Heart left ventricle (tissue), 16 donors: ENCODE results near the gene SLK. TPM values are rescaled to one million over a fixed set of nuclear protein-coding genes. Genes with fewer than 3 reads are reported as not detected.

Experiments used
- ATAC-seq, 4 donors: fragments of 200-7000 bp; cut with Tn5 transposase; one replicate each; pipeline ENCODE4 v1.9.1; 2020 to 2022; ENCODE audit warnings: moderate library complexity in 4 of 4, mild to moderate bottlenecking in 3 of 4, moderate number of reproducible peaks in 1 of 4
- DNase-seq, 5 donors: peaks; one replicate each; pipeline ENCODE4 v3.0.0-alpha.2; 2020
- H3K27ac ChIP-seq, 12 donors: fragments of 200-600 bp; sonication (generic) in 4 of 12; one replicate each; pipeline versions ENCODE4 v1.5.0 to v1.8.0; 2016 to 2022; ENCODE audit warnings: mild to moderate bottlenecking in 2 of 12
- H3K27me3 ChIP-seq, 9 donors: fragments of 200-600 bp; sonication (generic) in 2 of 9; one replicate each; pipeline versions ENCODE4 v1.5.1 to v1.8.0; 2016 to 2022; ENCODE audit warnings: mild to moderate bottlenecking in 3 of 9
- H3K36me3 ChIP-seq, 9 donors: fragments of 200-600 bp; sonication (generic) in 2 of 9; one replicate each; pipeline versions ENCODE4 v1.5.0 to v1.8.0; 2018 to 2022; ENCODE audit warnings: mild to moderate bottlenecking in 2 of 9
- H3K4me1 ChIP-seq, 12 donors: fragments of 200-600 bp; sonication (generic) in 4 of 12; one replicate each; pipeline versions ENCODE4 v1.5.0 to v1.8.0; 2016 to 2022; ENCODE audit warnings: mild to moderate bottlenecking in 3 of 12
- H3K4me3 ChIP-seq, 12 donors: fragments of 200-600 bp; sonication (generic) in 4 of 12; one replicate each; pipeline versions ENCODE4 v1.5.0 to v1.8.0; 2017 to 2022; ENCODE audit warnings: mild to moderate bottlenecking in 9 of 12, moderate library complexity in 4 of 12
- H3K9me3 ChIP-seq, 12 donors: fragments of 200-600 bp; sonication (generic) in 4 of 12; one replicate each; pipeline versions ENCODE4 v1.5.0 to v1.8.0; 2016 to 2022; ENCODE audit warnings: mild to moderate bottlenecking in 1 of 12
- CTCF ChIP-seq, 12 donors: fragments of 200-600 bp; sonication (generic) in 4 of 12; IDR thresholded peaks; one replicate each; pipeline versions ENCODE4 v1.5.0 to v1.8.0; 2018 to 2022; ENCODE audit warnings: antibody characterized with exemption in 12 of 12, mild to moderate bottlenecking in 5 of 12
- POLR2A ChIP-seq, 2 donors: fragments of 450-650 bp; IDR thresholded peaks; one replicate each; pipeline ENCODE4 v1.6.1; 2017; ENCODE audit warnings: antibody characterized with exemption in 2 of 2, mild to moderate bottlenecking in 2 of 2, moderate library complexity in 2 of 2
- WGBS, 4 donors: extraction: QIAGEN DNeasy Blood & Tissue Kit in 2 of 4; methylation state at CpG; one replicate each; pipeline versions ENCODE4 v1.1.5 to v1.1.7; 2013 to 2018; 5-methylcytosine and 5-hydroxymethylcytosine counted together
- intact Hi-C, 10 donors: fragments of 100-400 bp; cut with DNase I; formaldehyde crosslinking; loops; one replicate each; pipeline versions ENCODE4 v1.11.1 to v1.14.2; 2022
- polyA plus RNA-seq, 2 donors: library from polyadenylated mRNA; stranded (reverse); fragments of 200-250 nt; gene quantifications; one replicate each; pipeline ENCODE4 v1.2.3, GENCODE V29; 2013
- total RNA-seq, 9 donors: library from RNA; depleted of rRNA in 2 of 9; stranded (reverse); fragments of >200 nt in 2 of 9; fragmentation: NEBNext Ultra II Directional in 3 of 9; extraction: Animal tissue kit (Norgen Biotek cat#: 25700) in 3 of 9; gene quantifications; one replicate each; pipeline versions ENCODE4 v1.1.0 to v1.2.4, GENCODE V29; 2016 to 2023
- donor health status: ischemic (EF 13 %, LVEDD 7.1; RV severe dilation, severe dysfunction).
- donor health status: healthy with polysubstance abuse.
- donor health status: DM: no; HTN: yes; CAD: no.
- donor health status: DM: no; HTN: no; CAD: no.
- donor health status: ischemic (EF 25% LVEDD 6.9; RV normal size, moderate dysfunction).
- donor health status: ischemic (EF 25% LVEDD 5.7; RV mildly dilated, moderate dysfunction).
- donor health status: healthy.
- donor health status: DM: yes; HTN: yes; CAD: no.
- donor health status: ischemic (EF 35%, LVEDD 5.7; RV mildly dilated, moderate dysfunction).
- donor health status: nonischemic (EF 11% LVEDD 7.7; RV severe dilation, severe dysfunction).
- donor health status: DM: yes; HTN: yes; CAD: no.
- donor health status: PGD.
- donor health status: ischemic (EF 29% LVEDD 5.4; RV normal size, mild dysfunction).
- donor health status: nonischemic (EF 23%, LVEDD 6.1; RV moderate dilation, normal function).

SLK gene
- total and polyA plus RNA-seq, 11 donors, result 10.0 to 57.8 (median 45.2) TPM

GRCh38 chr10:104072786-104073185 is 105.8 kb downstream of the SLK start:
- TF ChIP-seq CTCF (IDR thresholded peaks at IDR 0.05) (no peak), POLR2A (IDR thresholded peaks at IDR 0.05) (no peak)
- DNase-seq (no peak), ATAC-seq (no peak)
- H3K36me3 ChIP-seq, result no peaks in the 10 kb centered on the region
- H3K27ac ChIP-seq, result no peak overlapping the region
- WGBS, 4 donors, result 54 to 56% (median 55%) methylated on average over 5 of the region's 5 CpGs
- H3K9me3 ChIP-seq, result no peaks in the 10 kb centered on the region
- no peaks in the 10 kb centered on the region for H3K27me3 ChIP-seq
- intact Hi-C loops, result no loop called here
- peaks cover 0 to 18% (median 7%) of the 10 kb centered on the region in 12 donors for H3K4me1 ChIP-seq
- no peak overlapping the region for H3K4me3 ChIP-seq

- DNase-seq, result no peak
- WGBS, 4 donors, result 89 to 91% (median 90%) methylated on average over 6 of the region's 6 CpGs
- H3K9me3 ChIP-seq, result no peaks in the 10 kb centered on the region
- intact Hi-C loops, result no loop called here
- peaks cover 0 to 19% (median 7%) of the 10 kb centered on the region in 12 donors for H3K4me1 ChIP-seq
- H3K36me3 ChIP-seq, result no peaks in the 10 kb centered on the region
- TF ChIP-seq CTCF (IDR thresholded peaks at IDR 0.05), result no peak
- TF ChIP-seq POLR2A (IDR thresholded peaks at IDR 0.05), result no peak
- H3K4me3 ChIP-seq, result no peak overlapping the region
- H3K27me3 ChIP-seq, result no peaks in the 10 kb centered on the region
- ATAC-seq, result no peak
- H3K27ac ChIP-seq, result no peak overlapping the region
Measured at GRCh38 chr10:104074505-104074904, 107.6 kb downstream of the SLK start.

GRCh38 chr10:104076743-104077160 is 109.8 kb downstream of the SLK start:
- 16 to 26% (median 21%) methylated on average over 3 of the region's 3 CpGs for WGBS, 4 donors
- Histone ChIP-seq H3K36me3 (no peaks in the 10 kb centered on the region), H3K4me1 (peaks cover 0 to 19% (median 7%) of the 10 kb centered on the region in 12 donors), H3K27me3 (no peaks in the 10 kb centered on the region), H3K27ac (peak overlapping the region in 8 of 12 donors; percentile 27 to 71 (median 46)), H3K4me3 (no peak overlapping the region), H3K9me3 (no peaks in the 10 kb centered on the region)
- TF ChIP-seq CTCF (IDR thresholded peaks at IDR 0.05) (no peak), POLR2A (IDR thresholded peaks at IDR 0.05) (no peak)
- DNase-seq (peak in 4 of 5 donors; percentile 67 to 81 (median 70)), ATAC-seq (peak; percentile 67 to 96 (median 80))
- intact Hi-C loops, result loop anchor here in 1 of 10 donors (5.0 kb wide), 1 partner anchor 184 kb away; no protein-coding TSS in a partner anchor

GRCh38 chr10:104077247-104077646 is 110.3 kb downstream of the SLK start:
- Histone ChIP-seq H3K27ac (peak overlapping the region in 4 of 12 donors; percentile 14 to 71 (median 50)), H3K4me1 (peaks cover 0 to 19% (median 7%) of the 10 kb centered on the region in 12 donors), H3K36me3 (no peaks in the 10 kb centered on the region), H3K9me3 (no peaks in the 10 kb centered on the region), H3K4me3 (no peak overlapping the region), H3K27me3 (no peaks in the 10 kb centered on the region)
- TF ChIP-seq POLR2A (IDR thresholded peaks at IDR 0.05) (no peak), CTCF (IDR thresholded peaks at IDR 0.05) (no peak)
- DNase-seq (no peak), ATAC-seq (peak in 1 of 4 donors; percentile 22)
- intact Hi-C loops, result loop anchor here in 1 of 10 donors (5.0 kb wide), 1 partner anchor 185 kb away; no protein-coding TSS in a partner anchor
- WGBS, 4 donors, result 70 to 86% (median 74%) methylated on average over 3 of the region's 3 CpGs
